Suprapubic skin (tissue), 3 donors: ENCODE data around the gene RPRD1A.

Experiments
- CTCF ChIP-seq, 2 donors: fragments of 200-600 bp in 1 of 2; fragments of 450-650 bp in 1 of 2; sonication (generic) in 1 of 2; IDR thresholded peaks; one replicate each; pipeline ENCODE4 v1.5.1; 2016 to 2019; ENCODE audit warnings: antibody characterized with exemption in 2 of 2, mild to moderate bottlenecking in 1 of 2, moderate library complexity in 1 of 2
- EP300 ChIP-seq: sonication (generic); formaldehyde crosslinking; IDR thresholded peaks from one replicate; pipeline ENCODE4 v1.6.1; 2017; ENCODE audit warnings: antibody characterized with exemption

GRCh38 chr18:36096955-36097354, 29.6 kb upstream of the RPRD1A start:
- TF ChIP-seq CTCF (IDR thresholded peaks at IDR 0.05) (no peak), EP300 (no peak)
